IMR-90 (cell line): ENCODE results near the gene RNF223. TPM values are rescaled to one million over a fixed set of nuclear protein-coding genes. Genes with fewer than 3 reads are reported as not detected.

Experiments used
- ATAC-seq: fragments of 200-7000 bp; cut with Tn5 transposase; 2 replicates; pipeline ENCODE4 v1.9.1; 2020; ENCODE audit warnings: low read depth, mild to moderate bottlenecking, moderate library complexity
- BruUV-seq: library from RNA; stranded (reverse); fragments of 400-500 nt; replicated peaks from 2 replicates; lab custom pipeline; 2021; lab: Mats Ljungman, UMichigan
- CTCF ChIA-PET: fragments of 300-600 bp; formaldehyde crosslinking; extraction: SDS; loops from one replicate; lab custom pipeline; 2021; ENCODE audit warnings: antibody characterized with exemption; lab: Yijun Ruan, JAX
- POLR2A ChIA-PET: fragments of 300-600 bp; sonication (Branson Sonifier 250); formaldehyde crosslinking; loops from one replicate; lab custom pipeline; 2022; ENCODE audit warnings: antibody characterized with exemption; ENCODE audit not compliant: unreplicated experiment; lab: Charles Lee
- DNase-seq: peaks from one replicate; pipeline ENCODE4 v3.0.0; 2013
- H2AFZ ChIP-seq: replicated peaks from 2 replicates; pipeline ENCODE3; 2013; ENCODE audit warnings: low read length, mild to moderate bottlenecking; ENCODE audit not compliant: poor library complexity
- H2AK5ac ChIP-seq: 2 replicates; pipeline ENCODE4 v1.6.1; 2013; ENCODE audit warnings: low read depth, low read length, inconsistent platforms
- H2AK9ac ChIP-seq: replicated peaks from 2 replicates; pipeline ENCODE3; 2013; ENCODE audit warnings: mild to moderate bottlenecking, low read depth, low read length, moderate library complexity; ENCODE audit not compliant: poor library complexity
- H2BK120ac ChIP-seq: 2 replicates; pipeline ENCODE4 v1.6.1; 2013; ENCODE audit warnings: low read depth, low read length, inconsistent platforms
- H2BK15ac ChIP-seq: 3 replicates; pipeline ENCODE4 v1.6.1; 2013; ENCODE audit warnings: low read depth, low read length, inconsistent platforms
- H2BK20ac ChIP-seq: 2 replicates; pipeline ENCODE4 v1.6.1; 2013; ENCODE audit warnings: low read depth, mild to moderate bottlenecking, inconsistent platforms, low read length, moderate library complexity
- H2BK5ac ChIP-seq: 2 replicates; pipeline ENCODE4 v1.6.1; 2013; ENCODE audit warnings: mild to moderate bottlenecking, low read depth, low read length, inconsistent platforms; ENCODE audit not compliant: poor library complexity, severe bottlenecking
- H3K14ac ChIP-seq: replicated peaks from 2 replicates; pipeline ENCODE4 v1.6.1; 2013; ENCODE audit warnings: low read depth, low read length, inconsistent platforms
- H3K18ac ChIP-seq: 2 replicates; pipeline ENCODE4 v1.6.1; 2013; ENCODE audit warnings: low read depth, low read length, control low read depth
- H3K23ac ChIP-seq: 2 replicates; pipeline ENCODE4 v1.6.1; 2013; ENCODE audit warnings: low read depth, low read length, inconsistent platforms
- H3K27ac ChIP-seq: 2 replicates; pipeline ENCODE4 v1.5.1; 2013; ENCODE audit warnings: mild to moderate bottlenecking, control low read depth, low read length; ENCODE audit not compliant: insufficient read depth
- H3K27me3 ChIP-seq: 2 replicates; pipeline ENCODE4 v1.6.1; 2013; ENCODE audit warnings: low read length; ENCODE audit not compliant: control insufficient read depth, insufficient read depth
- H3K36me3 ChIP-seq: 2 replicates; pipeline ENCODE4 v1.6.1; 2013; ENCODE audit warnings: low read length, mixed read lengths; ENCODE audit not compliant: control insufficient read depth, insufficient read depth
- H3K4ac ChIP-seq: 2 replicates; pipeline ENCODE4 v1.6.1; 2013; ENCODE audit warnings: low read depth, low read length, inconsistent platforms
- H3K4me1 ChIP-seq: 2 replicates; pipeline ENCODE4 v1.6.1; 2013; ENCODE audit warnings: low read length, mixed read lengths; ENCODE audit not compliant: control insufficient read depth, insufficient read depth
- H3K4me2 ChIP-seq: 2 replicates; pipeline ENCODE4 v1.6.1; 2013; ENCODE audit warnings: low read depth, mild to moderate bottlenecking, control low read depth, low read length, moderate library complexity
- H3K4me3 ChIP-seq: 2 replicates; pipeline ENCODE4 v1.5.1; 2013; ENCODE audit warnings: low read depth, mild to moderate bottlenecking, control low read depth, low read length, moderate library complexity; ENCODE audit not compliant: insufficient read depth
- H3K56ac ChIP-seq: 2 replicates; pipeline ENCODE4 v1.6.1; 2013; ENCODE audit warnings: low read length, inconsistent platforms; ENCODE audit not compliant: insufficient read depth; ENCODE audit errors: extremely low read depth
- H3K79me1 ChIP-seq, 2 experiments: 2 replicates each; pipeline ENCODE4 v1.6.1; 2013; ENCODE audit warnings: low read length in 2 of 2, inconsistent platforms in 1 of 2, low read depth in 1 of 2
- H3K9ac ChIP-seq: 2 replicates; pipeline ENCODE4 v1.6.1; 2013; ENCODE audit warnings: low read depth, low read length, control low read depth
- H3K9me1 ChIP-seq: 2 replicates; pipeline ENCODE4 v1.6.1; 2013; ENCODE audit warnings: low read length, inconsistent platforms; ENCODE audit not compliant: insufficient read depth
- H3K9me3 ChIP-seq: 2 replicates; pipeline ENCODE4 v1.6.1; 2013; ENCODE audit warnings: low read length; ENCODE audit not compliant: control insufficient read depth, insufficient read depth
- H4K20me1 ChIP-seq: 2 replicates; pipeline ENCODE4 v1.6.1; 2013; ENCODE audit warnings: low read length, inconsistent platforms; ENCODE audit not compliant: insufficient read depth
- H4K5ac ChIP-seq: 2 replicates; pipeline ENCODE4 v1.6.1; 2013; ENCODE audit warnings: mild to moderate bottlenecking, low read depth, low read length, control low read depth
- H4K8ac ChIP-seq, 2 experiments: 2 replicates each; pipeline ENCODE4 v1.6.1; 2013; ENCODE audit warnings: low read depth in 2 of 2, low read length in 2 of 2, control low read depth in 1 of 2, inconsistent platforms in 1 of 2
- H4K91ac ChIP-seq: 2 replicates; pipeline ENCODE4 v1.6.1; 2013; ENCODE audit warnings: low read depth, low read length, inconsistent platforms; ENCODE audit not compliant: insufficient read depth
- BHLHE40 ChIP-seq: fragments of 150-350 bp; IDR thresholded peaks from 2 replicates; pipeline ENCODE4 v1.6.1; 2016; ENCODE audit warnings: mild to moderate bottlenecking, low read depth, low read length
- CEBPB ChIP-seq: IDR thresholded peaks from 2 replicates; pipeline ENCODE4 v1.6.1; 2012; ENCODE audit warnings: low read depth, low read length, improper control_type of control experiment
- CHD1 ChIP-seq: IDR thresholded peaks from 2 replicates; pipeline ENCODE4 v1.6.1; 2012; ENCODE audit warnings: low read depth, low read length, improper control_type of control experiment
- CTCF ChIP-seq: conservative IDR thresholded peaks from 2 replicates; pipeline ENCODE4 v1.5.1; 2012; ENCODE audit warnings: mild to moderate bottlenecking, low read depth, low read length, improper control_type of control experiment
- FOS ChIP-seq: fragments of 150-350 bp; IDR thresholded peaks from 2 replicates; pipeline ENCODE4 v1.6.1; 2016; ENCODE audit warnings: low read depth, low read length
- MAFK ChIP-seq: IDR thresholded peaks from 2 replicates; pipeline ENCODE4 v1.6.1; 2012; ENCODE audit warnings: low read depth, low read length, improper control_type of control experiment
- MAZ ChIP-seq: IDR thresholded peaks from 2 replicates; pipeline ENCODE4 v1.6.1; 2012; ENCODE audit warnings: low read depth, mild to moderate bottlenecking, low read length, improper control_type of control experiment, moderate library complexity, borderline replicate concordance
- MXI1 ChIP-seq: IDR thresholded peaks from 2 replicates; pipeline ENCODE4 v1.6.1; 2012; ENCODE audit warnings: low read depth, mild to moderate bottlenecking, low read length, moderate library complexity, borderline replicate concordance
- NFE2L2 ChIP-seq: fragments of 150-350 bp; IDR thresholded peaks from 2 replicates; pipeline ENCODE4 v1.6.1; 2016; ENCODE audit warnings: low read depth, mild to moderate bottlenecking, low read length
- POLR2A ChIP-seq: IDR thresholded peaks from 2 replicates; pipeline ENCODE4 v1.6.1; 2012; ENCODE audit warnings: mild to moderate bottlenecking, low read depth, low read length
- RAD21 ChIP-seq: IDR thresholded peaks from 2 replicates; pipeline ENCODE4 v1.6.1; 2012; ENCODE audit warnings: low read length, improper control_type of control experiment
- RCOR1 ChIP-seq: IDR thresholded peaks from 2 replicates; pipeline ENCODE4 v1.6.1; 2012; ENCODE audit warnings: mild to moderate bottlenecking, low read length, improper control_type of control experiment; ENCODE audit not compliant: insufficient replicate concordance
- RFX5 ChIP-seq: IDR thresholded peaks from 2 replicates; pipeline ENCODE4 v1.8.0; 2012; ENCODE audit warnings: low read depth, mild to moderate bottlenecking, low read length, moderate library complexity
- SMC3 ChIP-seq: fragments of 150-350 bp; IDR thresholded peaks from 2 replicates; pipeline ENCODE4 v1.6.1; 2016; ENCODE audit warnings: low read depth, mild to moderate bottlenecking, antibody characterized with exemption, low read length, moderate library complexity
- USF2 ChIP-seq: fragments of 150-350 bp; IDR thresholded peaks from 2 replicates; pipeline ENCODE4 v1.6.1; 2017; ENCODE audit warnings: mild to moderate bottlenecking, antibody characterized with exemption, low read length, low read depth
- WGBS, 2 experiments: methylation state at CpG; one replicate each; pipeline versions ENCODE4 v1.1.5 to v1.1.7; 2013; ENCODE audit warnings: missing lambda C conversion rate in 2 of 2; ENCODE audit not compliant: insufficient read length in 1 of 2; ENCODE audit errors: extremely low coverage in 2 of 2; 5-methylcytosine and 5-hydroxymethylcytosine counted together
- dilution Hi-C: fragments of 300-500 bp; cut with HindIII; formaldehyde crosslinking; loops from one replicate; pipeline ENCODE4 v1.14.3; 2018; ENCODE audit warnings: low sequenced_read_pairs; ENCODE audit not compliant: unreplicated experiment
- in situ Hi-C: fragments of 300-500 bp; cut with MboI; formaldehyde crosslinking; loops from 3 replicates; pipeline ENCODE4 v1.14.3; 2019; ENCODE audit warnings: low sequenced_read_pairs, inconsistent platforms, mixed read lengths
- intact Hi-C: fragments of 100-400 bp; cut with micrococcal nuclease; formaldehyde crosslinking; loops from 2 replicates; pipeline ENCODE4 v1.10.0; 2022
- polyA plus RNA-seq, 3 experiments: library from polyadenylated mRNA; depleted of rRNA; stranded (reverse); fragments of >200 nt; gene quantifications; 2 replicates each; pipeline ENCODE4 v1.2.3, GENCODE V29; 2012; ENCODE audit warnings: low replicate concordance in 1 of 3
- total RNA-seq: library from RNA; depleted of rRNA; stranded (reverse); fragments of >200 nt; gene quantifications from 2 replicates; pipeline ENCODE4 v1.2.3, GENCODE V29; 2012

RNF223 gene
- total and polyA plus RNA-seq, 2 of the 4 experiments (the other 2 are of a cell fraction) = not detected

GRCh38 chr1:1088801-1089680 lies 14.9 kb upstream of the RNF223 start:
- H3K4ac ChIP-seq = no peak overlapping the region
- no peaks in the 10 kb centered on the region for H3K4me1 ChIP-seq
- no peak overlapping the region for H3K4me2 ChIP-seq
- H3K14ac ChIP-seq = no peak overlapping the region
- no peaks in the 10 kb centered on the region for H3K9me3 ChIP-seq
- 0 out of 2 replicates have a peak, but pooled peaks cover 3% of the 10 kb centered on the region for H3K9me1 ChIP-seq
- H2BK15ac ChIP-seq = no peak overlapping the region
- DNase-seq (no peak), ATAC-seq (no peak)
- H2BK5ac ChIP-seq = no peak overlapping the region
- no peak overlapping the region for H3K18ac ChIP-seq
- 88% methylated on average over 35 of the region's 46 CpGs; no CpG with 5 or more reads in 1 of the 2 experiments for WGBS, 2 experiments
- BruUV-seq = no TSS peak
- H3K79me1 ChIP-seq = no peaks in the 10 kb centered on the region
- H3K36me3 ChIP-seq = peaks cover 2% of the 10 kb centered on the region
- H3K27ac ChIP-seq = no peak overlapping the region
- dilution Hi-C loops (no loop called here), intact Hi-C loops (no loop called here), in situ Hi-C loops (no loop called here)
- no peak overlapping the region for H3K56ac ChIP-seq
- H2AK5ac ChIP-seq = no peak overlapping the region
- no peaks in the 10 kb centered on the region; the same call in 1 of the 2 replicates for H4K20me1 ChIP-seq
- TF ChIP-seq CHD1 (no peak), MAZ (no peak), USF2 (no peak), MXI1 (no peak), RFX5 (no peak), FOS (no peak), BHLHE40 (no peak), POLR2A (no peak), RAD21 (no peak), CEBPB (no peak), CTCF (no peak), MAFK (no peak), SMC3 (no peak), NFE2L2 (no peak), RCOR1 (no peak)
- H4K8ac ChIP-seq = no peak overlapping the region
- H2AK9ac ChIP-seq = no peak overlapping the region
- no peak overlapping the region for H4K91ac ChIP-seq
- H2BK20ac ChIP-seq = no peak overlapping the region
- CTCF ChIA-PET = no interaction called here
- H4K5ac ChIP-seq = no peak overlapping the region
- H2BK120ac ChIP-seq = no peak overlapping the region
- no peak overlapping the region for H3K9ac ChIP-seq
- H3K23ac ChIP-seq = no peak overlapping the region
- H3K27me3 ChIP-seq = no peaks in the 10 kb centered on the region
- H2AFZ ChIP-seq = no peak overlapping the region
- no peak overlapping the region for H3K4me3 ChIP-seq
- POLR2A ChIA-PET = no interaction called here
